GM21825 (cell line): ENCODE results near the gene COL8A1.

ENCODE experiments used
- ATAC-seq: cut with Tn5 transposase; IDR thresholded peaks from one replicate; pipeline ENCODE4 v1.9.1; 2021; ENCODE audit warnings: mild to moderate bottlenecking, moderate library complexity; ENCODE audit not compliant: unreplicated experiment

COL8A1 gene

GRCh38 chr3:99637368-99638111 is 854 bp upstream of the COL8A1 start:
- no peak for ATAC-seq

GRCh38 chr3:99639579-99639978 is 1.2 kb downstream of the COL8A1 start:
- no peak for ATAC-seq

GRCh38 chr3:99640214-99640851 is 1.9 kb downstream of the COL8A1 start:
- ATAC-seq, result no peak

GRCh38 chr3:99641480-99641879 is 3.1 kb downstream of the COL8A1 start:
- no peak for ATAC-seq

DNA sequence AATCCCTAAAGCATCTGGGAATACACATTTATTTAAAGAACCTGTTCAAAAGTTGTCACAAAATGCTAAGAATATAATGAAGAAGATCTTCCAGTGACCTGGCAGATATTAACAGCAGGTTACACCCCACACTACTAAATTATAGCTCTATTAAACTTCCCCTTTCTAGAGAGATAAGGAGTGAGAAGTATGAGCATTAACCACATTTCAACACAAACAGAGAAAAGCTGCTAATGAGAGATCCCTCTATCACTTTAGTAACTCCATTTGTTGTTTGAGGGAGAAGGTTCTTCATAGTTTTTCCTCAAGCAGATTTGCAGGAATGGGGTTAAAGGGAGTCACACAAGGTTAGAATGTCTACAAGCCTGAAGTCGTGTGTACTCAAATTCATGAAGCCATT is 3.6 kb downstream of the COL8A1 start:
- no peak for ATAC-seq

GRCh38 chr3:99644017-99644416 is 5.6 kb downstream of the COL8A1 start:
- ATAC-seq, result no peak

GRCh38 chr3:99644746-99645145 is 6.4 kb downstream of the COL8A1 start:
- no peak for ATAC-seq

GRCh38 chr3:99645277-99646106 is 7.1 kb downstream of the COL8A1 start:
- no peak for ATAC-seq

DNA sequence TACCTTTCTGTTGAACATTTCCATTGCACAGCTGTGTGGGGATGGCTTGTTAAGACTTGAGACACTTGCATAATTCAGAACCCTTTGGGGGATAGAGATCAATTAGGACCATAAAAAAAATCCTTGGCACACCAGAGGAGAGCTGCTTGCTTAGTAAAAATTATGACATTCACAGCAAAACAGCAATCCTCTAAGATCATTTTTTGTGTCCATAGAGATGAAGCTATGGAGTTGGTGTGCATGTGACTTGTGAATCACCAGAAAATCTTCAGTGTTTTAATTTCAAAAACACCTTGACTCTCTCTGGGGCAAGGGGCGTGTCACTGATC is 7.7 kb downstream of the COL8A1 start:
- no peak for ATAC-seq

- no peak for ATAC-seq
These were observed 8.7 kb downstream of the COL8A1 start for GRCh38 chr3:99647081-99647480.

- no peak for ATAC-seq
These were observed 9.7 kb downstream of the COL8A1 start for GRCh38 chr3:99648101-99648500.

GRCh38 chr3:99648516-99648915 is 10.1 kb downstream of the COL8A1 start:
- ATAC-seq, result no peak

GRCh38 chr3:99651531-99651930 is 13.1 kb downstream of the COL8A1 start:
- ATAC-seq, result no peak

DNA sequence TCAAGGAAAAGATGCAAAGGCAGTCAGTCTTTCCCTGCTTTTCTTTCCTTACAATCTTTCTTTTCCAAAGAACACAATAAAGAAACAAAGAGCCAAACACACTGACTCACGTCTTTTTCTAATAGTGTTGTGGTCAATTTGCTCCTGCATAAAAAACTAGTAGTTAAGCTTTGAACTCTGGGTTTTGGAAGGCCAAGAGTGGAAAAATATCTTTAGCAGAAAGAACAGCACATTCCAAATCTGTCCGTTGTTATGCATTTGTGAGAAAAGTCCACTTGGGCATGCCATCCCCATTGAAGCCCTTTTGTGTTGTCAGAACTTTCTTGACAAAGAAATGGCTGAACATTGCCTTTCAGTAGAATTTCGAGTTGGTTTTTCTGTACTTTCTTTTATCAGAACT is 18.2 kb downstream of the COL8A1 start:
- no peak for ATAC-seq

- no peak for ATAC-seq
These were observed 19.9 kb downstream of the COL8A1 start for GRCh38 chr3:99658274-99658673.

GRCh38 chr3:99659032-99659431 is 20.6 kb downstream of the COL8A1 start:
- ATAC-seq, result no peak

DNA sequence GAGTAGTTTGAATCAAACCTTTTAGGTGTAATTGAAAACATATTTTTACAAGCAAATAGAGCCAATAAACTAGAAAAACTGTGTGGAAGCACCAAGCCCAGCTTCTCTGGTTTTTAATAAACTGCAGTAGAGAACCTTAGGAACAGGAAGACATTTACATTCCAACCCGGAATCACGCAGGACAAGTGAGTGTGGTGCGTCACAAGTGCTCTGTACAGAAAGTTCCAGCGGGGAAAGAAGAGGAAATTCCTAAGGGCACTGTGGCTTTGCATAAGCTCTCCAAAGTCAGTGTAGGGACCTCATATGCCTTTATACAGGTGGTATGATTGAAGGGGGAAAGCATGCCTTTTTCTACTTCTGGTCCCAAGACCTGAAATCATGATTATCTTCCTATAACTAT is 21.6 kb downstream of the COL8A1 start:
- no peak for ATAC-seq

DNA sequence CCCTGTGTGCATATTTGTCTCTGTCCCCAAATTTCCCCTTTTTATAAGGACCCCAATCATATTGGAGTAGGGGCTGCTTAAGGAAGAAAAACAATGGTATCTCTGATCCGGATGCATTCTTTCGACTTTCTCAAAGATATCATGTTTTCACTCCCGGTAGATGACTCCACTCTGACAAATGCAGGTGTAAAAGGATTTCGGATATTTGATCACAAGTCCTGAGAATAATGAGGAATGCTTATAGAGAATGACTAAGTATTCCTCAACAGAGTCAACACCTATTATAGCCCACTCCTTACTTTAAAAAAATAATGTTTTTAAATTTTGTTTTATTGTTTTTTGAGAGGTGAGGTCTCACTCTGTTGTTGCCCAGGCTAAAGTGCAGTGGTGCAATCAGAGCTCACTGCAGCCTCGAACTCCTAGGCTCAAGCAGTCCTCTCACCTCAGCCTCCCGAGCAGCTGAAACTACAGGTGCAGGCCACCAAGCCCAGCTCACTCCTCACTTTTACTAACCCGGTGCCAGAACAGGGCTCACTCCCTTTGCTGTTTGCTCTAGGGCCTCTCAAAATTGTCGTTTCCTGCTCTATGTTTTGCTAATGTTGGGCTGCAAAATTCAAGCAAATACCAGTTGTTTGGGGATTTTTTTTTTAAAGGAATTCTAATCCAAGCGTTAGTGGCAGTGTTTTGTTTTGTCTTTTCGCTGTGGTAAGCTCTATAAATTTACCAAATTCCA is 24.6 kb downstream of the COL8A1 start:
- no peak for ATAC-seq

- ATAC-seq, result no peak
These were observed 25.6 kb downstream of the COL8A1 start for GRCh38 chr3:99663977-99664376.

- no peak for ATAC-seq
These were observed 26.6 kb downstream of the COL8A1 start for GRCh38 chr3:99665017-99665416.

- no peak for ATAC-seq
These were observed 27.8 kb downstream of the COL8A1 start for GRCh38 chr3:99666201-99666600.
